ENCODE data around the gene KIF26B.

KIF26B gene

GRCh38 chr1:245261786-245262185 lies 107.0 kb downstream of the KIF26B start:
- DNase-seq (ENCODE audit: low read depth): no peak
- no peak for TF ChIP-seq CTCF (conservative IDR thresholded peaks at IDR 0.05; ENCODE audit: low read length)
- H3K4me3 ChIP-seq (ENCODE audit: low read length): no peak overlapping the region

- peak; percentile 94 for DNase-seq (ENCODE audit: low read depth)
- no peak overlapping the region for H3K4me3 ChIP-seq (ENCODE audit: low read length)
- TF ChIP-seq CTCF (conservative IDR thresholded peaks at IDR 0.05; ENCODE audit: low read length): no peak
Measured at GRCh38 chr1:245263529-245264095, 108.8 kb downstream of the KIF26B start.

- DNase-seq (ENCODE audit: low read depth): no peak
- H3K4me3 ChIP-seq (ENCODE audit: low read length): no peak overlapping the region
- no peak for TF ChIP-seq CTCF (conservative IDR thresholded peaks at IDR 0.05; ENCODE audit: low read length)
Measured at GRCh38 chr1:245264226-245264625, 109.4 kb downstream of the KIF26B start.

- TF ChIP-seq CTCF (conservative IDR thresholded peaks at IDR 0.05; ENCODE audit: low read length): no peak
- no peak for DNase-seq (ENCODE audit: low read depth)
Measured at GRCh38 chr1:245266105-245266504, 111.3 kb downstream of the KIF26B start.

GRCh38 chr1:245270063-245270462 lies 115.3 kb downstream of the KIF26B start:
- no peak overlapping the region for H3K4me3 ChIP-seq (ENCODE audit: low read length)
- DNase-seq (ENCODE audit: low read depth): no peak
- no peak for TF ChIP-seq CTCF (conservative IDR thresholded peaks at IDR 0.05; ENCODE audit: low read length)

More at GRCh38 chr1:245266105-245266504, 111.3 kb downstream of the KIF26B start:
- H3K4me3 ChIP-seq (ENCODE audit: low read length): no peak overlapping the region

GRCh38 chr1:245270972-245271371 lies 116.2 kb downstream of the KIF26B start:
- no peak for TF ChIP-seq CTCF (conservative IDR thresholded peaks at IDR 0.05; ENCODE audit: low read length)
- H3K4me3 ChIP-seq (ENCODE audit: low read length): no peak overlapping the region
- no peak for DNase-seq (ENCODE audit: low read depth)

- no peak for TF ChIP-seq CTCF (conservative IDR thresholded peaks at IDR 0.05; ENCODE audit: low read length)
- H3K4me3 ChIP-seq (ENCODE audit: low read length): peak overlapping the region; percentile 12; the same call in 1 of the 2 replicates
- peak; percentile 70 for DNase-seq (ENCODE audit: low read depth)
Measured at GRCh38 chr1:245272676-245273075, 117.9 kb downstream of the KIF26B start.

All from AG10803 (cell line).